ENCODE measurements around the gene NEB.

- TF ChIP-seq CTCF (IDR thresholded peaks at IDR 0.05): no peak
- TF ChIP-seq POLR2A (IDR thresholded peaks at IDR 0.05): no peak
Observed at GRCh38 chr2:151552287-151552686, 182.0 kb downstream of the NEB start.
